Ishikawa (cell line): ENCODE results near the gene SLC49A3.

ENCODE experiments used
- CEBPB ChIP-seq: IDR thresholded peaks from 2 replicates; pipeline ENCODE4 v1.6.1; 2012
- CREB1 ChIP-seq: IDR thresholded peaks from 2 replicates; pipeline ENCODE4 v1.6.1; 2012; ENCODE audit warnings: low read depth
- EGR1 ChIP-seq: IDR thresholded peaks from 2 replicates; pipeline ENCODE4 v1.6.1; 2012
- EP300 ChIP-seq: IDR thresholded peaks from 2 replicates; pipeline ENCODE4 v1.6.1; 2012; ENCODE audit warnings: borderline replicate concordance
- FOXM1 ChIP-seq: IDR thresholded peaks from 2 replicates; pipeline ENCODE4 v1.6.1; 2012; ENCODE audit warnings: low read depth, borderline replicate concordance
- NFIC ChIP-seq: IDR thresholded peaks from 2 replicates; pipeline ENCODE4 v1.6.1; 2012
- RAD21 ChIP-seq: IDR thresholded peaks from 2 replicates; pipeline ENCODE4 v1.6.1; 2012; ENCODE audit warnings: low read depth
- TAF1 ChIP-seq: IDR thresholded peaks from 2 replicates; pipeline ENCODE4 v1.6.1; 2012; ENCODE audit warnings: low read depth, mild to moderate bottlenecking
- TCF12 ChIP-seq: IDR thresholded peaks from 2 replicates; pipeline ENCODE4 v1.6.1; 2012; ENCODE audit warnings: low read depth
- TEAD4 ChIP-seq: IDR thresholded peaks from 2 replicates; pipeline ENCODE4 v1.6.1; 2012
- YY1 ChIP-seq: IDR thresholded peaks from 2 replicates; pipeline ENCODE4 v1.6.1; 2012; ENCODE audit warnings: low read depth
- ZBTB7A ChIP-seq: IDR thresholded peaks from 2 replicates; pipeline ENCODE4 v1.6.1; 2012; ENCODE audit warnings: low read depth
- TF ChIP-seq, protein P1 (sequence below): IDR thresholded peaks from 2 replicates; pipeline ENCODE4 v1.6.1; 2012
- TF ChIP-seq, protein P2 (sequence below): IDR thresholded peaks from 2 replicates; pipeline ENCODE4 v1.6.1; 2012; ENCODE audit warnings: low read depth, mild to moderate bottlenecking
- TF ChIP-seq, protein P3 (sequence below): IDR thresholded peaks from 2 replicates; pipeline ENCODE4 v1.6.1; 2012

Gene SLC49A3

DNA sequence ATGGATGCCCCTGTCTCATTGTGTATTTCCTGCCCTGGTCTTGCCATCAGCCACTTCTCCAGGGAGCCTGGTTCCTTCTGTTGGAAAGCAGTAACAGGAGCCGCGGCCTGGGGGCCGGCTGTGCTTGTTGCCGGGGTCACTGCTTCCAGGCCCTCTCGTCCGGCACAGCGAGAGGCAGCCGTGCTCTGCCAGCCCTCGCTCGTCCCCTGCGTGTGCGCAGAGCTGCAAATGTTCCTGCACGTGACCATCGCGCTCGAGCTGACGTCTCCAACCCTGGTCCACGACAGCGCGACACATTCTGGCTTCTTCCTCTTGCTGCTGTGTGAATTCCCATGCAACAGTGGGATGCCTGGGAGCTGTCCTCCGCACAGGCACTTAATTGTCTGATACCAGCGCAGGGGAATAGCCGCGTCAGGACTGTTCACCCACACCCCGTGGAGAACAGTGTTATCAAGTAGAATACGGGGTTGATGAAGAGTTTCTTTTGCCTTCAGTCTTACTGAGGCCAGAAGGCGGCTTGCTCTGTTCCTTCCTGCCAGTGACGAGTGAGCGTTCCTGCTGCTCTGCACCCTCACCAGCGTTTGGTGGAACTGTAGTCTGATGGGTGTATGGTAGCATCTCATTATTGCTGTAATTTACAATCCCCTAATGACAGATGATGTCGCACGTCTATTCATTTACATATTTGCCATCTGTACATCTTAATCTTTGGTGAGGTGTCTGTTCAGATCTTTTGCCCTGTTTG, 51.2 kb downstream of the SLC49A3 start:
- TF ChIP-seq TEAD4 (no peak), FOXM1 (no peak), TCF12 (no peak), CEBPB (no peak), RAD21 (no peak), TAF1 (no peak), YY1 (no peak), NFIC (no peak), EGR1 (no peak), ZBTB7A (no peak)
- TF ChIP-seq, protein P1, sequence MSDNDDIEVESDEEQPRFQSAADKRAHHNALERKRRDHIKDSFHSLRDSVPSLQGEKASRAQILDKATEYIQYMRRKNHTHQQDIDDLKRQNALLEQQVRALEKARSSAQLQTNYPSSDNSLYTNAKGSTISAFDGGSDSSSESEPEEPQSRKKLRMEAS: no peak
- TF ChIP-seq, protein P2, sequence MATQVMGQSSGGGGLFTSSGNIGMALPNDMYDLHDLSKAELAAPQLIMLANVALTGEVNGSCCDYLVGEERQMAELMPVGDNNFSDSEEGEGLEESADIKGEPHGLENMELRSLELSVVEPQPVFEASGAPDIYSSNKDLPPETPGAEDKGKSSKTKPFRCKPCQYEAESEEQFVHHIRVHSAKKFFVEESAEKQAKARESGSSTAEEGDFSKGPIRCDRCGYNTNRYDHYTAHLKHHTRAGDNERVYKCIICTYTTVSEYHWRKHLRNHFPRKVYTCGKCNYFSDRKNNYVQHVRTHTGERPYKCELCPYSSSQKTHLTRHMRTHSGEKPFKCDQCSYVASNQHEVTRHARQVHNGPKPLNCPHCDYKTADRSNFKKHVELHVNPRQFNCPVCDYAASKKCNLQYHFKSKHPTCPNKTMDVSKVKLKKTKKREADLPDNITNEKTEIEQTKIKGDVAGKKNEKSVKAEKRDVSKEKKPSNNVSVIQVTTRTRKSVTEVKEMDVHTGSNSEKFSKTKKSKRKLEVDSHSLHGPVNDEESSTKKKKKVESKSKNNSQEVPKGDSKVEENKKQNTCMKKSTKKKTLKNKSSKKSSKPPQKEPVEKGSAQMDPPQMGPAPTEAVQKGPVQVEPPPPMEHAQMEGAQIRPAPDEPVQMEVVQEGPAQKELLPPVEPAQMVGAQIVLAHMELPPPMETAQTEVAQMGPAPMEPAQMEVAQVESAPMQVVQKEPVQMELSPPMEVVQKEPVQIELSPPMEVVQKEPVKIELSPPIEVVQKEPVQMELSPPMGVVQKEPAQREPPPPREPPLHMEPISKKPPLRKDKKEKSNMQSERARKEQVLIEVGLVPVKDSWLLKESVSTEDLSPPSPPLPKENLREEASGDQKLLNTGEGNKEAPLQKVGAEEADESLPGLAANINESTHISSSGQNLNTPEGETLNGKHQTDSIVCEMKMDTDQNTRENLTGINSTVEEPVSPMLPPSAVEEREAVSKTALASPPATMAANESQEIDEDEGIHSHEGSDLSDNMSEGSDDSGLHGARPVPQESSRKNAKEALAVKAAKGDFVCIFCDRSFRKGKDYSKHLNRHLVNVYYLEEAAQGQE: no peak

DNA sequence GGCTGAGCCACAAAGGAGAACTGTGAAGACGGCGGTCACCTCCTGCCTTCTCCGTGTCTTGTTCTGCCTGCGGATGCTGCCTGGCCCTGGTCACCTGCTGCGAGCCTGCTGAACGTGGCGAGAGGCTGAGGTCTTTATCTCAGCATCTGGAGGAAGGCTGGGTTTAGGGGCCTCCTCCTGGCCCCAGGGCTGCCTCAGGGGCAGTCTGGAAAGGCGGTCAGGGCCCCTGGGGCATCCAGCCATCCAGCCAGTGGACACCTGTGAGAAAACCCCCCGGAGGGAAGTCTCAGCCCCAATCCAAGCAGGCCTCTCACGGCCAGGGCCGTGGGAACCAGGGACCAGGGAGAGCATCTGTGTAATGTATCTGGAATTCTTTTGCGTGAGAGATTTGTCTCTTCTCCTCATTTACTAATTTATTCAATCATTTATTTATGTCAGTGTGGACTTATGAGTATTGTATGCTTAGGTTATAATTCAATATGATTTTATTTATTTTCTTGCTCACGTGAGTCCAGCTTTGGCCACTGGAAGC, 52.3 kb downstream of the SLC49A3 start:
- TF ChIP-seq YY1: no peak
- no peak for TF ChIP-seq CREB1
- TF ChIP-seq FOXM1: no peak
- TF ChIP-seq, protein P2: no peak

DNA sequence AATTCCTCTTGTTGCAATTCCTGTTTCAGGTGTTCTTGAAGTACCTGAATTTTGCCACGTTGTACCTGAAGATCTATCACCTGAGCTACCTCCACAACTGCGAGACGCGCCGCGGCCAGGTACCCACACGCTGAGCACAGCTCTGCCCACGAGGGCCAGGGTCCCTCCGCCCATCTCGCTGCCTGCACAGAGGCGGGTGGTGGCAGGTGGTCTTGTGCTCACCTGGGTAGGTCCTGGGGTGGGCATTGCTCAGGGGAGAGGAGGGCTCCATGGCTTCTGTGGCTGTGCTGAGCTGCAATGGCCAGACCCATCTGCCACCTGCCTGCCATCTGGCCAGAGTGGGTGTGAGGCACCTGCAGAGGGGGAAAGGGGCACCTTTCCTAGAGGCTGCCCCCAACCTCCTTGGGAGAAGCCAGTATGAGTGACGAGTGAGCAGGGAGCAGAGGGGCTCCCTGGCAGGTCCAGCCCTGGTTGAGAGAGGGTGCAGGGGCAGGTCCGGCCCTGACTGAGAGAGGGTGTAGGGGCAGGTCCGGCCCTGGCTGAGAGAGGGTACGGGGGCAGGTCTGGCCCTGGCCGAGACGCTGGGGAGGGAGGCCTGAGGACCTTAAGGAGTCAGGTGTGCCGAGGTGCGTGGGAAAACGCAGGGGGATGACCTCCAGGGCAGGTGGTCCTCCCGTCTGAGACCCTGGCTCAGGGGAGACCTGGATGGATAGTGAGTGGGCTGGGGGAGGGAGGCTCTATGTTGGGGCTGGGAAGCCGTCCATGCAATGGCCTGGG, 52.9 kb downstream of the SLC49A3 start:
- TF ChIP-seq EGR1: no peak
- TF ChIP-seq, protein P1: no peak
- TF ChIP-seq FOXM1: no peak
- TF ChIP-seq ZBTB7A: no peak
- TF ChIP-seq CREB1: no peak
- TF ChIP-seq RAD21: no peak
- no peak for TF ChIP-seq TCF12
- TF ChIP-seq TAF1: no peak
- no peak for TF ChIP-seq NFIC
- no peak for TF ChIP-seq YY1
- TF ChIP-seq, protein P3, sequence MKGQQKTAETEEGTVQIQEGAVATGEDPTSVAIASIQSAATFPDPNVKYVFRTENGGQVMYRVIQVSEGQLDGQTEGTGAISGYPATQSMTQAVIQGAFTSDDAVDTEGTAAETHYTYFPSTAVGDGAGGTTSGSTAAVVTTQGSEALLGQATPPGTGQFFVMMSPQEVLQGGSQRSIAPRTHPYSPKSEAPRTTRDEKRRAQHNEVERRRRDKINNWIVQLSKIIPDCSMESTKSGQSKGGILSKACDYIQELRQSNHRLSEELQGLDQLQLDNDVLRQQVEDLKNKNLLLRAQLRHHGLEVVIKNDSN: no peak
- no peak for TF ChIP-seq CEBPB
- TF ChIP-seq EP300: no peak
- TF ChIP-seq, protein P2: no peak
- no peak for TF ChIP-seq TEAD4

DNA sequence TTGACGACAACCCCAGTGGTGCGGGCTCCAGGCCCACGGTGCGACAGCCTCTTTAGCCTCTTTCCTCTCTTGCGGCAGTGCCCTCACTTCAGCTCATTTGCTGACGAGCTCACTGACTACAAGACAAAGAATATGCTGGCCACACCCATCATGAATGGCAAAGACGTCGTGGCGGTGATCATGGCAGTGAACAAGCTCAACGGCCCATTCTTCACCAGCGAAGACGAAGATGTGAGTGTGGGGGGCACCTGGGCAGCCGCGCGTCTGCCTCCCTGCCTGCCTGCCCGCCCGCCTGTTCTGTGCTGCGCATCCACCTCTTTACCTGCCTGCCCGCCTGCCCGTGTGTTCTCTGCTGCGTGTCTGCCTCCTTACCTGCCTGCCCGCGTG, 54.4 kb downstream of the SLC49A3 start:
- TF ChIP-seq RAD21 (no peak), NFIC (no peak), EGR1 (no peak), TAF1 (no peak), ZBTB7A (no peak)
